Ishikawa (cell line): ENCODE measurements around the gene VTI1A.

Experiments used
- CEBPB ChIP-seq: IDR thresholded peaks from 2 replicates; pipeline ENCODE4 v1.6.1; 2012
- CREB1 ChIP-seq: IDR thresholded peaks from 2 replicates; pipeline ENCODE4 v1.6.1; 2012; ENCODE audit warnings: low read depth
- EGR1 ChIP-seq: IDR thresholded peaks from 2 replicates; pipeline ENCODE4 v1.6.1; 2012
- EP300 ChIP-seq: IDR thresholded peaks from 2 replicates; pipeline ENCODE4 v1.6.1; 2012; ENCODE audit warnings: borderline replicate concordance
- FOXM1 ChIP-seq: IDR thresholded peaks from 2 replicates; pipeline ENCODE4 v1.6.1; 2012; ENCODE audit warnings: low read depth, borderline replicate concordance
- MAX ChIP-seq: IDR thresholded peaks from 2 replicates; pipeline ENCODE4 v1.6.1; 2012
- RAD21 ChIP-seq: IDR thresholded peaks from 2 replicates; pipeline ENCODE4 v1.6.1; 2012; ENCODE audit warnings: low read depth
- REST ChIP-seq: IDR thresholded peaks from 2 replicates; pipeline ENCODE4 v1.6.1; 2012; ENCODE audit warnings: low read depth, mild to moderate bottlenecking
- TAF1 ChIP-seq: IDR thresholded peaks from 2 replicates; pipeline ENCODE4 v1.6.1; 2012; ENCODE audit warnings: low read depth, mild to moderate bottlenecking
- USF1 ChIP-seq: IDR thresholded peaks from 2 replicates; pipeline ENCODE4 v1.6.1; 2012
- YY1 ChIP-seq: IDR thresholded peaks from 2 replicates; pipeline ENCODE4 v1.6.1; 2012; ENCODE audit warnings: low read depth

GRCh38 chr10:112456533-112456932, 9.5 kb downstream of the VTI1A start:
- TF ChIP-seq FOXM1 (no peak), EP300 (no peak), TAF1 (no peak), YY1 (no peak), CEBPB (no peak), MAX (no peak), RAD21 (no peak), REST (no peak), EGR1 (no peak), CREB1 (no peak), USF1 (no peak)
